ENCODE data around the gene ICA1.
"Not testable (repeated sequence)": the region's sequence is repeated elsewhere in the genome, so short reads cannot be mapped to it uniquely, and the experiment has no call there.

ICA1 gene

GRCh38 chr7:8246020-8246419 lies 15.9 kb downstream of the ICA1 start:
- H3K4me3 ChIP-seq (ENCODE audit: low read depth, low read length), result no peak overlapping the region
- TF ChIP-seq CTCF (IDR thresholded peaks at IDR 0.05; ENCODE audit: low read depth, low read length, missing control alignments), result no peak
- DNase-seq (ENCODE audit: low read depth), result no peak
- in situ Hi-C loops (cut with HindIII; ENCODE audit: low sequenced_read_pairs), result no loop called here

- H3K4me3 ChIP-seq (ENCODE audit: low read depth, low read length); in situ Hi-C loops (cut with HindIII; ENCODE audit: low sequenced_read_pairs); DNase-seq (ENCODE audit: low read depth): not testable (repeated sequence)
Observed at GRCh38 chr7:8245032-8245431, 16.9 kb downstream of the ICA1 start.

GRCh38 chr7:8243059-8243458 lies 18.9 kb downstream of the ICA1 start:
- in situ Hi-C loops (cut with HindIII; ENCODE audit: low sequenced_read_pairs); H3K4me3 ChIP-seq (ENCODE audit: low read depth, low read length); DNase-seq (ENCODE audit: low read depth): not testable (repeated sequence)

DNA sequence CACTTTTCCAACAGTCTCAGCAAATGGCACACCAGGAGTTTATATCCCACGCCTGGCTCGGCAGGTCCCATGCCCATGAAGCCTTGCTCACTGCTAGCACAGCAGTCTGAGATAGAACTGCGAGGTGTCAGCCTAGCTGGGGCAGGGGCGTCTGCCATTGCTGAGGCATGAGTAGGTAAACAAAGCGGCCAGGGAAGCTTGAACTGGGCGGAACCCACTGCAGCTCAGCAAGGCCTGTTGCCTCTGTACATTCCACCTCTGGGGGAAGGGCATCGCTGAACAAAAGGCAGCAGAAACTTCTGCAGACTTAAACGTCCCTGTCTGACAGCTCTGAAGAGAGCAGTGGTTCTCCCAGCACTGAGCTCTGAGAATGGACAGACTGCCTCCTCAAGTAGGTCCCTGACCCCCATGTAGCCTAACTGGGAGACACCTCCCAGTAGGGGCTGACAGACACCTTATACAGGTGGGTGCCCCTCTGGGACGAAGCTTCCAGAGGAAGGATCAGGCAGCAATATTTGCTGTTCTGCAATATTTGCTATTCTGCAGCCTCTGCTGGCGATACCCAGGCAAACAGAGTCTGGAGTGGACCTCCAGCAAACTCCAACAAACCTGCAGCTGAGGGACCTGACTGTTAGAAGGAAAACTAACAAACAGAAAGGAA lies 22.1 kb downstream of the ICA1 start:
- DNase-seq (ENCODE audit: low read depth), result not testable (repeated sequence)

GRCh38 chr7:8236780-8237407 lies 25.1 kb downstream of the ICA1 start:
- in situ Hi-C loops (cut with HindIII; ENCODE audit: low sequenced_read_pairs), result no loop called here
- no peak overlapping the region for H3K4me3 ChIP-seq (ENCODE audit: low read depth, low read length)
- no peak for TF ChIP-seq CTCF (IDR thresholded peaks at IDR 0.05; ENCODE audit: low read depth, low read length, missing control alignments)
- no peak for DNase-seq (ENCODE audit: low read depth)

More for the DNA sequence above, 22.1 kb downstream of the ICA1 start:
- in situ Hi-C loops (cut with HindIII; ENCODE audit: low sequenced_read_pairs); H3K4me3 ChIP-seq (ENCODE audit: low read depth, low read length): not testable (repeated sequence)

DNA sequence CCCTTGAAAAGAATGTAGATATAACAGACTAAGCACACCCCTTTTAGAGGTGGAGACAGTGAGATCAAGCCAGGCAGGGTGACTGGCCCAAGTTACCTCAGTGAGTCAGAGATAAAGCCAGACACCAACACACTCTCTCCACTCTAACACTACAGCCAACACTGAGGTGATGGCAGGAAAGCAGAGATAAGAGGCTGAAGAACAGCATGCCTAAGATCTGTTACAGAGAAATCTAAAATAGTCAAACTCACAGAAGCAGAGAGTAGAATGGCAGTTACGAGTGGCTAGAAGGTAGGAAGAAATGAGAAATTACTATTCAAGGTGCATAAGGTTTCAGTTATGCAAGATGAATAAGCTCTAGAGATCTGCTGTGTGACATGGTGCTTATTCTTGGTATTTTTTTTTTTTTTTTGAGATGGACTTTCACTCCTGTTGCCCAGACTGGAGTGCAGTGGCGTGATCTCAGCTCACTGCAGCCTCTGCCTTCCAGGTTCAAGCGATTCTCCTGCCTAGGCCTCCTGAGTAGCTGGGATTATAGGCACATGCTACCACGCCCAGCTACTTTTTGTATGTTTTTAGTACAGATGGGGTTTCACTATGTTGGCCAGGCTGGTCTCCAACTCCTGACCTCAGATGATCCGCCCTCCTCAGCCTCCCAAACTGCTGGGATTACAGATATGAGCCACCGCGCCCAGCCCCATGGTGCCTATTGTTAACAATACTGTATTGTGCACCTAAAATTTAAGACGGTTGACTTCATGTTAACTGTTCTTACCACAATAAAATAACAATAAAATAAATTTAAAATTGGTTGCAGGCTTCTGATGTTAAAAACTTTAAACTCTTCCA lies 28.7 kb downstream of the ICA1 start:
- in situ Hi-C loops (cut with HindIII; ENCODE audit: low sequenced_read_pairs), result no loop called here
- H3K4me3 ChIP-seq (ENCODE audit: low read depth, low read length), result no peak overlapping the region
- TF ChIP-seq CTCF (IDR thresholded peaks at IDR 0.05; ENCODE audit: low read depth, low read length, missing control alignments), result no peak
- no peak for DNase-seq (ENCODE audit: low read depth)

DNA sequence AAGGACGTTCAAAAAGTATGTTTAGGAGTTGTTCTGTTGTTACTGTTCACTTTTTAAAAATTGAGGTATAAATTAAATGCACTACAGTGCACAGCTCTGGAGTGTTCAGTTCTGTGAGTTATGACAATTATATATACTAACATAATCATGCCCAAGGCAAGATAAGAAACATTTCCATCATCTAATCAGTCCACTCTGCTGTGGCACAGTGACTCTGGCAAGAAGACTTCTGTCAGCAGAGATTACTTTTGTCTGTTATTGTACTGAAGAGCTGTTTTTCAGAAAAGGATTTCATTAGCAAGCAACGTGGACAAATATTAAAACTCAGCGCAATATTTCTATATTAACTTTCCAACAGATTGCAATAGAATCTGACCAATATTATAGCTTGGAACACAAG lies 32.0 kb downstream of the ICA1 start:
- in situ Hi-C loops (cut with HindIII; ENCODE audit: low sequenced_read_pairs), result no loop called here
- no peak for TF ChIP-seq CTCF (IDR thresholded peaks at IDR 0.05; ENCODE audit: low read depth, low read length, missing control alignments)
- no peak for DNase-seq (ENCODE audit: low read depth)
- no peak overlapping the region for H3K4me3 ChIP-seq (ENCODE audit: low read depth, low read length)
